HCT116 (cell line): ENCODE data around the gene SLMAP. TPM values are rescaled to one million over a fixed set of nuclear protein-coding genes. Genes with fewer than 3 reads are reported as not detected.

Experiments
- ATAC-seq: fragments of 200-7000 bp; cut with Tn5 transposase; 2 replicates; pipeline ENCODE4 v1.9.1; 2020; ENCODE audit warnings: mild to moderate bottlenecking, moderate library complexity
- BruUV-seq: library from RNA; stranded (reverse); fragments of 400-500 nt; replicated peaks from 2 replicates; lab custom pipeline; 2021; lab: Mats Ljungman, UMichigan
- CTCF ChIA-PET: fragments of 300-600 bp; sonication (Branson Sonifier 250); formaldehyde crosslinking; loops from one replicate; lab custom pipeline; 2021; ENCODE audit warnings: antibody characterized with exemption; lab: Charles Lee
- POLR2A ChIA-PET: fragments of 300-600, 350-600 bp; sonication (Branson Sonifier 250); formaldehyde crosslinking; loops from one replicate; lab custom pipeline; 2021; ENCODE audit warnings: antibody characterized with exemption; lab: Charles Lee
- RAD21 ChIA-PET, 2 experiments: fragments of 300-600 bp; sonication (Branson Sonifier 250); formaldehyde crosslinking; loops; one replicate each; lab custom pipeline; 2023; ENCODE audit warnings: low total read pairs in 2 of 2; ENCODE audit not compliant: uncharacterized antibody in 2 of 2, unreplicated experiment in 2 of 2, low non-redundant PET in 1 of 2; lab: Charles Lee
- DNase-seq: peaks from one replicate; pipeline ENCODE4 v3.0.0-alpha.2; 2010; ENCODE audit warnings: low read depth, low spot score
- H2AFZ ChIP-seq: fragments of 200-600 bp; shearing (Covaris generic), sonication (generic); 2 replicates; pipeline ENCODE4 v1.6.1; 2017; ENCODE audit warnings: low read depth, mixed run types, mixed read lengths, antibody characterized with exemption, low read length; ENCODE audit not compliant: poor library complexity, severe bottlenecking
- H3K27ac ChIP-seq: 2 replicates; pipeline ENCODE4 v1.5.1; 2012; ENCODE audit warnings: low read depth, low read length
- H3K27me3 ChIP-seq: fragments of 200-600 bp; sonication (generic); 2 replicates; pipeline ENCODE4 v1.6.1; 2016; ENCODE audit warnings: mixed run types, low read length, mixed read lengths; ENCODE audit not compliant: insufficient read depth
- H3K36me3 ChIP-seq, 2 experiments: fragments of 200-500 bp in 1 of 2; fragments of 200-600 bp in 1 of 2; sonication (Bioruptor generic) in 1 of 2; sonication (generic) in 1 of 2; 2 replicates each; pipeline versions ENCODE4 v1.5.1 to v1.6.1; 2014 to 2016; ENCODE audit warnings: low read length in 2 of 2, inconsistent platforms in 1 of 2, mixed read lengths in 1 of 2, mixed run types in 1 of 2; ENCODE audit not compliant: insufficient read depth in 2 of 2, control insufficient read depth in 1 of 2
- H3K4me1 ChIP-seq, 2 experiments: fragments of 200-600 bp in 1 of 2; sonication (generic) in 1 of 2; 2 replicates each; pipeline versions ENCODE4 v1.5.1 to v1.6.1; 2012 to 2017; ENCODE audit warnings: low read length in 2 of 2, inconsistent platforms in 1 of 2, mild to moderate bottlenecking in 1 of 2, mixed read lengths in 1 of 2, mixed run types in 1 of 2, moderate library complexity in 1 of 2; ENCODE audit not compliant: insufficient read depth in 2 of 2, control insufficient read depth in 1 of 2
- H3K4me2 ChIP-seq: fragments of 200-600 bp; sonication (generic); 2 replicates; pipeline ENCODE4 v1.6.1; 2017; ENCODE audit warnings: mixed run types, low read length, mixed read lengths
- H3K4me3 ChIP-seq, 2 experiments: fragments of 200-600 bp in 1 of 2; sonication (generic) in 1 of 2; replicated peaks in 1 of 2; 2 replicates each; pipeline ENCODE4 v1.5.1; 2011 to 2016; ENCODE audit warnings: low read length in 2 of 2, control low read depth in 1 of 2, low read depth in 1 of 2, mild to moderate bottlenecking in 1 of 2, mixed read lengths in 1 of 2, mixed run types in 1 of 2
- H3K79me2 ChIP-seq: fragments of 200-600 bp; sonication (generic); 2 replicates; pipeline ENCODE4 v1.6.1; 2017; ENCODE audit warnings: mild to moderate bottlenecking, mixed run types, low read length, moderate library complexity, mixed read lengths; ENCODE audit not compliant: insufficient read depth
- H3K9ac ChIP-seq: fragments of 200-600 bp; sonication (generic); 2 replicates; pipeline ENCODE4 v1.6.1; 2016; ENCODE audit warnings: low read length, mixed read lengths
- H3K9me2 ChIP-seq: fragments of 200-600 bp; sonication (generic), shearing (Covaris generic); 2 replicates; pipeline ENCODE4 v1.6.1; 2017; ENCODE audit warnings: mixed run types, mild to moderate bottlenecking, moderate library complexity; ENCODE audit not compliant: insufficient read depth
- H3K9me3 ChIP-seq, 2 experiments: fragments of 200-500 bp in 1 of 2; fragments of 200-600 bp in 1 of 2; sonication (Bioruptor generic) in 1 of 2; sonication (generic) in 1 of 2; 2 replicates each; pipeline ENCODE4 v1.6.1; 2014 to 2017; ENCODE audit warnings: low read length in 2 of 2, mixed read lengths in 2 of 2, inconsistent platforms in 1 of 2, low read depth in 1 of 2, mild to moderate bottlenecking in 1 of 2, mixed run types in 1 of 2, moderate library complexity in 1 of 2; ENCODE audit not compliant: control insufficient read depth in 1 of 2, insufficient read depth in 1 of 2
- H4K20me1 ChIP-seq: fragments of 200-600 bp; sonication (generic), shearing (Covaris generic); 2 replicates; pipeline ENCODE4 v1.6.1; 2017; ENCODE audit warnings: mixed run types, mild to moderate bottlenecking, moderate library complexity; ENCODE audit not compliant: insufficient read depth
- ATF3 ChIP-seq: IDR thresholded peaks from 2 replicates; pipeline ENCODE4 v1.6.1; 2012
- CBX3 ChIP-seq: IDR thresholded peaks from 2 replicates; pipeline ENCODE4 v1.6.1; 2012; ENCODE audit warnings: low read depth
- CEBPB ChIP-seq: IDR thresholded peaks from 2 replicates; pipeline ENCODE4 v1.6.1; 2012; ENCODE audit warnings: low read depth
- EGR1 ChIP-seq: IDR thresholded peaks from 2 replicates; pipeline ENCODE4 v1.6.1; 2012; ENCODE audit warnings: low read depth
- ELF1 ChIP-seq: IDR thresholded peaks from 2 replicates; pipeline ENCODE4 v1.6.1; 2012; ENCODE audit warnings: low read depth, borderline replicate concordance
- EZH2phosphoT487 ChIP-seq: fragments of 200-600 bp; IDR thresholded peaks from 2 replicates; pipeline ENCODE4 v1.6.1; 2018; ENCODE audit warnings: antibody characterized with exemption, borderline replicate concordance
- FOSL1 ChIP-seq: IDR thresholded peaks from 2 replicates; pipeline ENCODE4 v1.6.1; 2012; ENCODE audit warnings: low read depth
- JUND ChIP-seq: IDR thresholded peaks from 2 replicates; pipeline ENCODE4 v1.6.1; 2012
- MAX ChIP-seq: IDR thresholded peaks from 2 replicates; pipeline ENCODE4 v1.6.1; 2012
- POLR2A ChIP-seq: IDR thresholded peaks from 2 replicates; pipeline ENCODE4 v1.7.0; 2011; ENCODE audit warnings: borderline replicate concordance; ENCODE audit not compliant: insufficient read depth, insufficient read length; ENCODE audit errors: extremely low read depth
- POLR2AphosphoS5 ChIP-seq: IDR thresholded peaks from 2 replicates; pipeline ENCODE4 v1.6.1; 2011; ENCODE audit warnings: mild to moderate bottlenecking, low read depth, low read length, moderate library complexity
- RAD21 ChIP-seq: IDR thresholded peaks from 2 replicates; pipeline ENCODE4 v1.6.1; 2012; ENCODE audit warnings: low read depth, mild to moderate bottlenecking
- REST ChIP-seq: IDR thresholded peaks from 2 replicates; pipeline ENCODE4 v1.6.1; 2012; ENCODE audit warnings: low read depth
- SIN3A ChIP-seq: IDR thresholded peaks from 2 replicates; pipeline ENCODE4 v1.6.1; 2012; ENCODE audit warnings: low read depth
- SP1 ChIP-seq: IDR thresholded peaks from 2 replicates; pipeline ENCODE4 v1.6.1; 2012; ENCODE audit warnings: low read depth
- SRF ChIP-seq: IDR thresholded peaks from 2 replicates; pipeline ENCODE4 v1.6.1; 2012; ENCODE audit warnings: low read depth
- TCF7L2 ChIP-seq: IDR thresholded peaks from 2 replicates; pipeline ENCODE4 v1.7.0; 2011; ENCODE audit warnings: borderline replicate concordance, inconsistent platforms; ENCODE audit not compliant: insufficient read depth, insufficient read length; ENCODE audit errors: extremely low read depth
- ZFX ChIP-seq: fragments of 450-650 bp; IDR thresholded peaks from 2 replicates; pipeline ENCODE4 v1.6.1; 2017
- intact Hi-C: fragments of 100-400 bp; cut with micrococcal nuclease; formaldehyde crosslinking; loops from 2 replicates; pipeline ENCODE4 v1.10.0; 2022
- total RNA-seq: library from RNA; stranded (reverse); gene quantifications from one replicate; pipeline ENCODE4 v1.2.1, GENCODE V29; 2021; ENCODE audit not compliant: unreplicated experiment

SLMAP gene
- total RNA-seq, 1 experiment from 2014 or later = 81.0 TPM

DNA sequence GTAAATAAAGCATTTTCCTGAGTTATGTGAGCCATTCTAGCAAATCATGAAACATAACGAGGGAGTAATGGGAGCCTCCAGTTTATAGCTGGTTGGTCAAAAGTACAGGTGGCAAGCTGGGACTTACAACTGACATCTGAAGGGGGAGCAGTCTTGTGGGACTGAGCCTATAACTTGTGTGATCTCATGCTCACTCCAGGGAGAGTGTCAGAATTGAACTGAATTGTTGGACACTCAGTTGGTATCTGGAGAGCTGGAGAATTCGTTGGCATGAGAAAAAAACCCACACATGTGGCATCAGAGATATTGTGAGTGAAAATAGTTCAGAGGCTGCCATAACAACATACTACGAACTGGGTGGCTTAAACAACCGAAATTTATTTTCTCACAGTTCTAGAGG lies 40.4 kb upstream of the SLMAP start (continued):
- TF ChIP-seq CBX3 (no peak), SIN3A (no peak), RAD21 (no peak), EZH2phosphoT487 (no peak), TCF7L2 (no peak), SRF (no peak), ATF3 (no peak)
- TF ChIP-seq, all 23 proteins: peak for 0

- Histone ChIP-seq H3K9me3 (no peaks in the 10 kb centered on the region), H2AFZ (no peak overlapping the region), H3K36me3 (no peaks in the 10 kb centered on the region), H3K4me2 (no peak overlapping the region), H3K27me3 (no peaks in the 10 kb centered on the region), H3K9me2 (peaks cover 1% of the 10 kb centered on the region; the same call in 1 of the 2 replicates), H3K4me1 (no peaks in the 10 kb centered on the region), H3K27ac (no peak overlapping the region), H3K79me2 (no peaks in the 10 kb centered on the region), H4K20me1 (no peaks in the 10 kb centered on the region), H3K9ac (no peak overlapping the region), H3K4me3 (no peak overlapping the region)
- POLR2A ChIA-PET = no interaction called here
- RAD21 ChIA-PET = no interaction called here
- no peak for ATAC-seq
- no peak for TF ChIP-seq EZH2phosphoT487
- TF ChIP-seq SRF = no peak
- no peak for TF ChIP-seq SP1
- no peak for TF ChIP-seq MAX
- TF ChIP-seq CBX3 = no peak
- TF ChIP-seq FOSL1 = no peak
- TF ChIP-seq REST = no peak
- TF ChIP-seq EGR1 = no peak
- TF ChIP-seq CEBPB = no peak
- no peak for TF ChIP-seq ZFX
- TF ChIP-seq TCF7L2 = no peak
- TF ChIP-seq ELF1 = no peak
- no peak for TF ChIP-seq POLR2A
- TF ChIP-seq POLR2AphosphoS5 = no peak
- no peak for TF ChIP-seq ATF3
- no peak for TF ChIP-seq RAD21
- no peak for TF ChIP-seq JUND
- no TSS peak for BruUV-seq
- CTCF ChIA-PET = no interaction called here
- intact Hi-C loops = no loop called here
- DNase-seq = no peak
Measured at GRCh38 chr3:57717205-57717868, 38.8 kb upstream of the SLMAP start.
